H1 (cell line): Measurements from ENCODE around the gene PTPN1. TPM values are rescaled to one million over a fixed set of nuclear protein-coding genes. Genes with fewer than 3 reads are reported as not detected.

Source experiments
- CHD7 ChIP-seq: fragments of 300-600 bp; sonication (generic); IDR thresholded peaks from 2 replicates; pipeline ENCODE4 v1.7.1; 2012; ENCODE audit warnings: low read length, moderate library complexity, mild to moderate bottlenecking, inconsistent platforms; ENCODE audit not compliant: insufficient replicate concordance
- CREB1 ChIP-seq: IDR thresholded peaks from 2 replicates; pipeline ENCODE4 v1.6.1; 2012; ENCODE audit warnings: inconsistent platforms
- E2F6 ChIP-seq: IDR thresholded peaks from 2 replicates; pipeline ENCODE4 v1.6.1; 2012; ENCODE audit warnings: inconsistent platforms
- HDAC6 ChIP-seq: IDR thresholded peaks from one replicate; pipeline ENCODE4 v1.7.1; 2012; ENCODE audit warnings: low read depth, mild to moderate bottlenecking, inconsistent platforms, low read length, moderate library complexity
- POLR2A ChIP-seq, 2 experiments: IDR thresholded peaks; 1 replicate in 1 of 2; 2 replicates in 1 of 2; pipeline ENCODE4 v1.6.1; 2011; ENCODE audit warnings: low read depth in 2 of 2, low read length in 2 of 2, mild to moderate bottlenecking in 2 of 2; ENCODE audit errors: control extremely low read depth in 1 of 2
- SIRT6 ChIP-seq: IDR thresholded peaks from one replicate; pipeline ENCODE4 v1.7.1; 2012; ENCODE audit warnings: low read length, inconsistent platforms
- SP1 ChIP-seq: IDR thresholded peaks from 2 replicates; pipeline ENCODE4 v1.6.1; 2011; ENCODE audit warnings: low read depth, low read length
- SP2 ChIP-seq: IDR thresholded peaks from 2 replicates; pipeline ENCODE4 v1.6.1; 2012; ENCODE audit warnings: mild to moderate bottlenecking, low read length, inconsistent platforms
- TEAD4 ChIP-seq: IDR thresholded peaks from 2 replicates; pipeline ENCODE4 v1.6.1; 2012; ENCODE audit warnings: low read depth, low read length, inconsistent platforms, mixed read lengths
- USF2 ChIP-seq: IDR thresholded peaks from 2 replicates; pipeline ENCODE4 v1.6.1; 2011; ENCODE audit warnings: low read length, improper control_type of control experiment
- ZNF274 ChIP-seq: IDR thresholded peaks from 2 replicates; pipeline ENCODE4 v1.7.0; 2012; ENCODE audit warnings: low read length, borderline replicate concordance; ENCODE audit errors: extremely low read depth
- polyA plus RNA-seq, 7 experiments: library from polyadenylated mRNA; depleted of rRNA in 3 of 7; stranded (reverse) in 5 of 7; unstranded in 2 of 7; fragments of >200 nt in 5 of 7; fragments of 200-250 nt in 2 of 7; gene quantifications; 1 replicate in 5 of 7; 2 replicates in 1 of 7; 4 replicates in 1 of 7; pipeline versions ENCODE4 v1.2.1 to v1.2.3, GENCODE V29; 2011 to 2013; ENCODE audit warnings: missing spikeins in 2 of 7, mixed read lengths in 2 of 7
- total RNA-seq: library from RNA; stranded (reverse); fragmentation: NEBNext Ultra II Directional; extraction: Animal tissue kit (Norgen Biotek cat#: 25700); gene quantifications from 2 replicates; pipeline ENCODE4 v1.2.1, GENCODE V29; 2021

The PTPN1 gene
- total and polyA plus RNA-seq, 2 of the 8 experiments (the other 6 are each of a cell fraction or from before 2014, with no cell fraction given), result 18.6 to 32.1 TPM

GRCh38 chr20:50595433-50595895, 85.3 kb downstream of the PTPN1 start (continued):
- no peak for TF ChIP-seq CHD7
- no peak for TF ChIP-seq POLR2A (IDR thresholded peaks at IDR 0.05; ENCODE audit: control extremely low read depth in 1 of 2, low read depth in 2 of 2, low read length in 2 of 2)
- no peak for TF ChIP-seq CREB1
- no peak for TF ChIP-seq E2F6
- TF ChIP-seq SP2, result no peak
- no peak for TF ChIP-seq SP1
- TF ChIP-seq TEAD4, result no peak
- no peak for TF ChIP-seq HDAC6
- no peak for TF ChIP-seq SIRT6
- TF ChIP-seq ZNF274, result no peak
- TF ChIP-seq USF2, result no peak
